IMR-90 (cell line): ENCODE measurements around the gene LRP1B. TPM values are rescaled to one million over a fixed set of nuclear protein-coding genes. Genes with fewer than 3 reads are reported as not detected.

Experiments used
- ATAC-seq: fragments of 200-7000 bp; cut with Tn5 transposase; 2 replicates; pipeline ENCODE4 v1.9.1; 2020; ENCODE audit warnings: low read depth, mild to moderate bottlenecking, moderate library complexity
- BruUV-seq: library from RNA; stranded (reverse); fragments of 400-500 nt; replicated peaks from 2 replicates; lab custom pipeline; 2021; lab: Mats Ljungman, UMichigan
- CTCF ChIA-PET: fragments of 300-600 bp; formaldehyde crosslinking; extraction: SDS; loops from one replicate; lab custom pipeline; 2021; ENCODE audit warnings: antibody characterized with exemption; lab: Yijun Ruan, JAX
- POLR2A ChIA-PET: fragments of 300-600 bp; sonication (Branson Sonifier 250); formaldehyde crosslinking; loops from one replicate; lab custom pipeline; 2022; ENCODE audit warnings: antibody characterized with exemption; ENCODE audit not compliant: unreplicated experiment; lab: Charles Lee
- DNase-seq: peaks from one replicate; pipeline ENCODE4 v3.0.0; 2013
- H2AFZ ChIP-seq: replicated peaks from 2 replicates; pipeline ENCODE3; 2013; ENCODE audit warnings: low read length, mild to moderate bottlenecking; ENCODE audit not compliant: poor library complexity
- H2AK5ac ChIP-seq: 2 replicates; pipeline ENCODE4 v1.6.1; 2013; ENCODE audit warnings: low read depth, low read length, inconsistent platforms
- H2AK9ac ChIP-seq: replicated peaks from 2 replicates; pipeline ENCODE3; 2013; ENCODE audit warnings: mild to moderate bottlenecking, low read depth, low read length, moderate library complexity; ENCODE audit not compliant: poor library complexity
- H2BK120ac ChIP-seq: 2 replicates; pipeline ENCODE4 v1.6.1; 2013; ENCODE audit warnings: low read depth, low read length, inconsistent platforms
- H2BK15ac ChIP-seq: 3 replicates; pipeline ENCODE4 v1.6.1; 2013; ENCODE audit warnings: low read depth, low read length, inconsistent platforms
- H2BK20ac ChIP-seq: 2 replicates; pipeline ENCODE4 v1.6.1; 2013; ENCODE audit warnings: low read depth, mild to moderate bottlenecking, inconsistent platforms, low read length, moderate library complexity
- H2BK5ac ChIP-seq: 2 replicates; pipeline ENCODE4 v1.6.1; 2013; ENCODE audit warnings: mild to moderate bottlenecking, low read depth, low read length, inconsistent platforms; ENCODE audit not compliant: poor library complexity, severe bottlenecking
- H3K14ac ChIP-seq: replicated peaks from 2 replicates; pipeline ENCODE4 v1.6.1; 2013; ENCODE audit warnings: low read depth, low read length, inconsistent platforms
- H3K18ac ChIP-seq: 2 replicates; pipeline ENCODE4 v1.6.1; 2013; ENCODE audit warnings: low read depth, low read length, control low read depth
- H3K23ac ChIP-seq: 2 replicates; pipeline ENCODE4 v1.6.1; 2013; ENCODE audit warnings: low read depth, low read length, inconsistent platforms
- H3K27ac ChIP-seq: 2 replicates; pipeline ENCODE4 v1.5.1; 2013; ENCODE audit warnings: mild to moderate bottlenecking, control low read depth, low read length; ENCODE audit not compliant: insufficient read depth
- H3K27me3 ChIP-seq: 2 replicates; pipeline ENCODE4 v1.6.1; 2013; ENCODE audit warnings: low read length; ENCODE audit not compliant: control insufficient read depth, insufficient read depth
- H3K36me3 ChIP-seq: 2 replicates; pipeline ENCODE4 v1.6.1; 2013; ENCODE audit warnings: low read length, mixed read lengths; ENCODE audit not compliant: control insufficient read depth, insufficient read depth
- H3K4ac ChIP-seq: 2 replicates; pipeline ENCODE4 v1.6.1; 2013; ENCODE audit warnings: low read depth, low read length, inconsistent platforms
- H3K4me1 ChIP-seq: 2 replicates; pipeline ENCODE4 v1.6.1; 2013; ENCODE audit warnings: low read length, mixed read lengths; ENCODE audit not compliant: control insufficient read depth, insufficient read depth
- H3K4me2 ChIP-seq: 2 replicates; pipeline ENCODE4 v1.6.1; 2013; ENCODE audit warnings: low read depth, mild to moderate bottlenecking, control low read depth, low read length, moderate library complexity
- H3K4me3 ChIP-seq: 2 replicates; pipeline ENCODE4 v1.5.1; 2013; ENCODE audit warnings: low read depth, mild to moderate bottlenecking, control low read depth, low read length, moderate library complexity; ENCODE audit not compliant: insufficient read depth
- H3K56ac ChIP-seq: 2 replicates; pipeline ENCODE4 v1.6.1; 2013; ENCODE audit warnings: low read length, inconsistent platforms; ENCODE audit not compliant: insufficient read depth; ENCODE audit errors: extremely low read depth
- H3K79me1 ChIP-seq, 2 experiments: 2 replicates each; pipeline ENCODE4 v1.6.1; 2013; ENCODE audit warnings: low read length in 2 of 2, inconsistent platforms in 1 of 2, low read depth in 1 of 2
- H3K9ac ChIP-seq: 2 replicates; pipeline ENCODE4 v1.6.1; 2013; ENCODE audit warnings: low read depth, low read length, control low read depth
- H3K9me1 ChIP-seq: 2 replicates; pipeline ENCODE4 v1.6.1; 2013; ENCODE audit warnings: low read length, inconsistent platforms; ENCODE audit not compliant: insufficient read depth
- H3K9me3 ChIP-seq: 2 replicates; pipeline ENCODE4 v1.6.1; 2013; ENCODE audit warnings: low read length; ENCODE audit not compliant: control insufficient read depth, insufficient read depth
- H4K20me1 ChIP-seq: 2 replicates; pipeline ENCODE4 v1.6.1; 2013; ENCODE audit warnings: low read length, inconsistent platforms; ENCODE audit not compliant: insufficient read depth
- H4K5ac ChIP-seq: 2 replicates; pipeline ENCODE4 v1.6.1; 2013; ENCODE audit warnings: mild to moderate bottlenecking, low read depth, low read length, control low read depth
- H4K8ac ChIP-seq, 2 experiments: 2 replicates each; pipeline ENCODE4 v1.6.1; 2013; ENCODE audit warnings: low read depth in 2 of 2, low read length in 2 of 2, control low read depth in 1 of 2, inconsistent platforms in 1 of 2
- H4K91ac ChIP-seq: 2 replicates; pipeline ENCODE4 v1.6.1; 2013; ENCODE audit warnings: low read depth, low read length, inconsistent platforms; ENCODE audit not compliant: insufficient read depth
- CEBPB ChIP-seq: IDR thresholded peaks from 2 replicates; pipeline ENCODE4 v1.6.1; 2012; ENCODE audit warnings: low read depth, low read length, improper control_type of control experiment
- CTCF ChIP-seq: conservative IDR thresholded peaks from 2 replicates; pipeline ENCODE4 v1.5.1; 2012; ENCODE audit warnings: mild to moderate bottlenecking, low read depth, low read length, improper control_type of control experiment
- RCOR1 ChIP-seq: IDR thresholded peaks from 2 replicates; pipeline ENCODE4 v1.6.1; 2012; ENCODE audit warnings: mild to moderate bottlenecking, low read length, improper control_type of control experiment; ENCODE audit not compliant: insufficient replicate concordance
- USF2 ChIP-seq: fragments of 150-350 bp; IDR thresholded peaks from 2 replicates; pipeline ENCODE4 v1.6.1; 2017; ENCODE audit warnings: mild to moderate bottlenecking, antibody characterized with exemption, low read length, low read depth
- dilution Hi-C: fragments of 300-500 bp; cut with HindIII; formaldehyde crosslinking; loops from one replicate; pipeline ENCODE4 v1.14.3; 2018; ENCODE audit warnings: low sequenced_read_pairs; ENCODE audit not compliant: unreplicated experiment
- in situ Hi-C: fragments of 300-500 bp; cut with MboI; formaldehyde crosslinking; loops from 3 replicates; pipeline ENCODE4 v1.14.3; 2019; ENCODE audit warnings: low sequenced_read_pairs, inconsistent platforms, mixed read lengths
- intact Hi-C: fragments of 100-400 bp; cut with micrococcal nuclease; formaldehyde crosslinking; loops from 2 replicates; pipeline ENCODE4 v1.10.0; 2022
- polyA plus RNA-seq, 3 experiments: library from polyadenylated mRNA; depleted of rRNA; stranded (reverse); fragments of >200 nt; gene quantifications; 2 replicates each; pipeline ENCODE4 v1.2.3, GENCODE V29; 2012; ENCODE audit warnings: low replicate concordance in 1 of 3
- total RNA-seq: library from RNA; depleted of rRNA; stranded (reverse); fragments of >200 nt; gene quantifications from 2 replicates; pipeline ENCODE4 v1.2.3, GENCODE V29; 2012

Gene LRP1B
- total and polyA plus RNA-seq, 2 of the 4 experiments (the other 2 are of a cell fraction) = under 0.01 to 0.02 TPM

- no peak overlapping the region for H3K56ac ChIP-seq
- no peak overlapping the region for H2BK15ac ChIP-seq
- DNase-seq = peak; percentile 57
- H2AK9ac ChIP-seq = no peak overlapping the region
- in situ Hi-C loops (no loop called here), dilution Hi-C loops (no loop called here), intact Hi-C loops (no loop called here)
- no peaks in the 10 kb centered on the region for H3K36me3 ChIP-seq
- no peak overlapping the region for H4K8ac ChIP-seq
- H3K4me3 ChIP-seq = no peak overlapping the region
- CTCF ChIA-PET = interaction anchor here (0.6 to 1.0 kb wide), 2 partner anchors 309 to 593 kb away, joined by 3 read pairs; no protein-coding TSS in a partner anchor
- H3K9me1 ChIP-seq = no peaks in the 10 kb centered on the region
- no peaks in the 10 kb centered on the region for H3K4me1 ChIP-seq
- H4K91ac ChIP-seq = no peak overlapping the region
- no peak overlapping the region for H3K14ac ChIP-seq
- ATAC-seq = peak; percentile 78
- H3K18ac ChIP-seq = peak overlapping the region; percentile 56; the same call in 1 of the 2 replicates
- no peak overlapping the region for H2AK5ac ChIP-seq
- H3K4me2 ChIP-seq = no peak overlapping the region
- H2BK20ac ChIP-seq = no peak overlapping the region
- no peaks in the 10 kb centered on the region for H4K20me1 ChIP-seq
- H3K27ac ChIP-seq = no peak overlapping the region
- H2AFZ ChIP-seq = no peak overlapping the region
- peak overlapping the region; percentile 62 for H2BK5ac ChIP-seq
- H3K9ac ChIP-seq = no peak overlapping the region
- H3K23ac ChIP-seq = no peak overlapping the region
- no peak for TF ChIP-seq CTCF
- TF ChIP-seq RCOR1 = no peak
- peak; percentile 49; the same call in 1 of the 2 replicates for TF ChIP-seq CEBPB
- TF ChIP-seq USF2 = no peak
- POLR2A ChIA-PET = no interaction called here
- H2BK120ac ChIP-seq = no peak overlapping the region
- H4K5ac ChIP-seq = no peak overlapping the region
- H3K9me3 ChIP-seq = no peaks in the 10 kb centered on the region
- no peaks in the 10 kb centered on the region for H3K27me3 ChIP-seq
- no peak overlapping the region for H3K4ac ChIP-seq
- no TSS peak for BruUV-seq
- H3K79me1 ChIP-seq = no peaks in the 10 kb centered on the region
These were observed 812.8 kb downstream of the LRP1B start for GRCh38 chr2:141317986-141318385.
